ENCODE measurements around the gene FSHR. TPM values are rescaled to one million over a fixed set of nuclear protein-coding genes. Genes with fewer than 3 reads are reported as not detected.

FSHR gene
- total RNA-seq = not detected

- no peaks in the 10 kb centered on the region for H3K27me3 Mint-ChIP-seq (ENCODE audit: low read depth)
- intact Hi-C loops (cut with micrococcal nuclease) = no loop called here
- peaks cover 1% of the 10 kb centered on the region for H3K9me3 Mint-ChIP-seq
- H3K4me3 Mint-ChIP-seq = no peak within 1 kb of the TSS
- CTCF ChIA-PET = no interaction called here
- H3K4me1 Mint-ChIP-seq (ENCODE audit: low read depth) = no peaks in the 10 kb centered on the region
- H3K27ac Mint-ChIP-seq = no peak within 1 kb of the TSS
- no peaks in the 10 kb centered on the region for H3K36me3 Mint-ChIP-seq (ENCODE audit: low read depth)
- DNase-seq = no peak
Measured at GRCh38 chr2:49154140-49154539, at the start of gene FSHR. Gene FSHR (minus strand): TSS chr2:49154515. CDS start chr2:49154417, 98 bp downstream.

DNA sequence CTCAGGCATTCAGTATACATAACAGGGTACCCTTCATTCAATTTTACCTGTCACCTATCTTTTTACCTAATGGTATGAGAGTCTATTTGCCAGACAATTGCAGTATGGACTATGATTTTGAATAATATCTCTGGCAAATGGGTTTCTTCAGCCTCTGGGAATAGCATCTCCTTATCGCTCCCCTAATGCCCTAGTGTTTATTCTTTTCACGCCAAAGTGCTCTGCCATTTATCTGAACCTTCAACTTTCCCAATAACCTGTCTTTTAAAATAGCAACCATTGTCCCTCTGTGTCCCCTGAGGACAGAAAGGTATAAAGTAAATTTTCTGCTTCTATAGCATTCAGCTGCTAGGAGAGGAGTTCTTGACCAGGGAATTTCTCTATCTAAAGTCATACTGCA lies 45.0 kb upstream of the FSHR start:
- DNase-seq = no peak
- H3K27me3 Mint-ChIP-seq (ENCODE audit: low read depth) = no peaks in the 10 kb centered on the region
- H3K4me1 Mint-ChIP-seq (ENCODE audit: low read depth) = no peaks in the 10 kb centered on the region
- no peaks in the 10 kb centered on the region for H3K9me3 Mint-ChIP-seq
- H3K27ac Mint-ChIP-seq = no peak overlapping the region
- no peak overlapping the region for H3K4me3 Mint-ChIP-seq
- H3K36me3 Mint-ChIP-seq (ENCODE audit: low read depth) = no peaks in the 10 kb centered on the region
- CTCF ChIA-PET = no interaction called here
- intact Hi-C loops (cut with micrococcal nuclease) = no loop called here

GRCh38 chr2:49194701-49195100 lies 40.4 kb upstream of the FSHR start:
- Mint-ChIP-seq H3K27me3 (ENCODE audit: low read depth) (no peaks in the 10 kb centered on the region), H3K4me1 (ENCODE audit: low read depth) (no peaks in the 10 kb centered on the region)

DNA sequence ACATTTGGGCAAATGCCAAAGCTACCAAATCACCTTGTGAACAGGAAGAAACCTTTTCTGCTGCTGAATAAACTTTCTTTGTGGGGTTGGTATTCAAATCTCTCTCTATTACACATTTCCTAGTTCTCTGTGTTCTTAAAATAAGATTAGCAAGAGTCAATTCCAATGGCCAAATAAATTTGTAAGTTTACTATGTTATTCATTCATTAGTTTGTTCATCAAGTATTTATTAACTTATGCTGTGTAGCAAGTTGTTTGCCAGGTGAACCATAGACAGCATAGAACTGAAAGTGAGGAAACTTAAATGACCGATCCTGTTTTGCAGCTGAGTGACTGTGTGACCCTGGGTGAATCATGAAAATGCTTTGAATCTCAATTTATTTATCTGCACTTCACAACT lies 37.7 kb upstream of the FSHR start:
- Mint-ChIP-seq H3K27me3 (ENCODE audit: low read depth) (no peaks in the 10 kb centered on the region), H3K9me3 (no peaks in the 10 kb centered on the region), H3K4me3 (no peak overlapping the region), H3K27ac (no peak overlapping the region), H3K4me1 (ENCODE audit: low read depth) (no peaks in the 10 kb centered on the region), H3K36me3 (ENCODE audit: low read depth) (no peaks in the 10 kb centered on the region)
- DNase-seq = no peak
- intact Hi-C loops (cut with micrococcal nuclease) = no loop called here
- CTCF ChIA-PET = no interaction called here

More at GRCh38 chr2:49194701-49195100, 40.4 kb upstream of the FSHR start:
- CTCF ChIA-PET = no interaction called here
- intact Hi-C loops (cut with micrococcal nuclease) = no loop called here
- no peak overlapping the region for H3K27ac Mint-ChIP-seq
- H3K4me3 Mint-ChIP-seq = no peak overlapping the region
- DNase-seq = no peak
- H3K9me3 Mint-ChIP-seq = no peaks in the 10 kb centered on the region
- no peaks in the 10 kb centered on the region for H3K36me3 Mint-ChIP-seq (ENCODE audit: low read depth)

GRCh38 chr2:49189512-49190225 lies 35.4 kb upstream of the FSHR start:
- no peaks in the 10 kb centered on the region for H3K4me1 Mint-ChIP-seq (ENCODE audit: low read depth)
- no peak for DNase-seq
- CTCF ChIA-PET = interaction anchor here (0.6 kb wide), 1 partner anchor 241 kb away, joined by 4 read pairs; no protein-coding TSS in a partner anchor
- H3K27ac Mint-ChIP-seq = no peak overlapping the region
- intact Hi-C loops (cut with micrococcal nuclease) = no loop called here
- no peak overlapping the region for H3K4me3 Mint-ChIP-seq
- H3K9me3 Mint-ChIP-seq = no peaks in the 10 kb centered on the region
- H3K36me3 Mint-ChIP-seq (ENCODE audit: low read depth) = no peaks in the 10 kb centered on the region
- H3K27me3 Mint-ChIP-seq (ENCODE audit: low read depth) = no peaks in the 10 kb centered on the region

DNA sequence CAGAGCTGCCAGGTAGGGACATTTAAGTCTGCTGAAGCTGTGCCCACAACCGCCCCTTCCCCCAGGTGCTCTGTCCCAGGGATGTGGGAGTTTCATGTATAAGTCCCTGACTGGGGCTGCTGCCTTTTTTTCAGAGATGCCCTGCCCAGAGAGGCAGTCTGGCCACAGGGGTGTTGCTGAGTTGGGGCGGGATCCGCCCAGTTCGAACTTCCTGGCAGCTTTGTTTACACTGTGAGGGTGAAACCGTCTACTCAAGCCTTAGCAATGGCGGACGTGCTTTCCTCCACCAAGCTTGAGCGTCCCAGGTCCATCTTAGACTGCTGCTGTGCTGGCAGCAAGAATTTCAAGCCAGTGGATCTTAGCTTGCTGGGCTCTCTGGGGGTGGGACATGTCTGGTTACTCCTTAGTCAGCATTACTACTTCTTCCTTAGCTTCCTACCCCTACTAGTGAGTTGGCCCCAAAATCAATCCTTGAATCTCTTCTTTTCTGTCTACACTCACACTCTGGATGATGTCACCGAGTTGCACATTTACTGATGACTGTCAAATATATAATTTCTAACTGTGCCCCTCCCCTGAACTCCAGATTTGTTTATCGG lies 31.8 kb upstream of the FSHR start:
- Mint-ChIP-seq H3K4me3 (no peak overlapping the region), H3K9me3 (no peaks in the 10 kb centered on the region), H3K27me3 (ENCODE audit: low read depth) (no peaks in the 10 kb centered on the region), H3K4me1 (ENCODE audit: low read depth) (no peaks in the 10 kb centered on the region), H3K27ac (no peak overlapping the region), H3K36me3 (ENCODE audit: low read depth) (no peaks in the 10 kb centered on the region)
- intact Hi-C loops (cut with micrococcal nuclease) = no loop called here
- DNase-seq = no peak
- CTCF ChIA-PET = no interaction called here

- no peaks in the 10 kb centered on the region for H3K27me3 Mint-ChIP-seq (ENCODE audit: low read depth)
- no peak for DNase-seq
- no peaks in the 10 kb centered on the region for H3K36me3 Mint-ChIP-seq (ENCODE audit: low read depth)
- peaks cover 2% of the 10 kb centered on the region for H3K9me3 Mint-ChIP-seq
- no peak overlapping the region for H3K4me3 Mint-ChIP-seq
- H3K4me1 Mint-ChIP-seq (ENCODE audit: low read depth) = no peaks in the 10 kb centered on the region
- CTCF ChIA-PET = no interaction called here
- H3K27ac Mint-ChIP-seq = no peak overlapping the region
- intact Hi-C loops (cut with micrococcal nuclease) = no loop called here
Measured at GRCh38 chr2:49178656-49179055, 24.3 kb upstream of the FSHR start.

DNA sequence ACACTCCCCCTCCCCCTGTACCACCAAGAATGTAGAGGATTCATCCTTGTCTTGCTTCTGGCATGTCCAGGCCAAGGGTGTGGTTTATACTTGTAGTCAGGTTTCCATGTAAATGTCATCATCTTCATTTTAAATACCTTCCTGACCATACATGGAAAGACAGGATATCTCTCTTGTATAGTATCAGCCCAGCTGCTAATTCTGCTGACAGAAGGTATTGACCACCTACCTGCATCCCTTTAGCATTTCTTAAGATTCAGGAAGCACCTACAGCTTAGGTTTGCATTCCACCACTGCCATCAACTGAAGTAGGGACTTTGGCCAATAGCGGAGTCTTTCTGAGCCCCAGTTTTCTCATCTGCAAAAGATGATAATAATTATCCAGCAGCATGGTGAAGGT lies 22.9 kb upstream of the FSHR start:
- intact Hi-C loops (cut with micrococcal nuclease) = no loop called here
- Mint-ChIP-seq H3K27ac (no peak overlapping the region), H3K4me3 (no peak overlapping the region), H3K36me3 (ENCODE audit: low read depth) (no peaks in the 10 kb centered on the region), H3K4me1 (ENCODE audit: low read depth) (no peaks in the 10 kb centered on the region), H3K9me3 (peaks cover 2% of the 10 kb centered on the region), H3K27me3 (ENCODE audit: low read depth) (no peaks in the 10 kb centered on the region)
- CTCF ChIA-PET = no interaction called here
- no peak for DNase-seq

GRCh38 chr2:49175831-49176230 lies 21.5 kb upstream of the FSHR start:
- peaks cover 2% of the 10 kb centered on the region for H3K9me3 Mint-ChIP-seq
- intact Hi-C loops (cut with micrococcal nuclease) = no loop called here
- no peak overlapping the region for H3K4me3 Mint-ChIP-seq
- no peak for DNase-seq
- no peak overlapping the region for H3K27ac Mint-ChIP-seq
- H3K27me3 Mint-ChIP-seq (ENCODE audit: low read depth) = no peaks in the 10 kb centered on the region
- no peaks in the 10 kb centered on the region for H3K4me1 Mint-ChIP-seq (ENCODE audit: low read depth)
- no peaks in the 10 kb centered on the region for H3K36me3 Mint-ChIP-seq (ENCODE audit: low read depth)
- CTCF ChIA-PET = interaction anchor here (1.4 kb wide), 1 partner anchor 10 kb away, joined by 3 read pairs; no protein-coding TSS in a partner anchor

- no peaks in the 10 kb centered on the region for H3K27me3 Mint-ChIP-seq (ENCODE audit: low read depth)
- no peak overlapping the region for H3K27ac Mint-ChIP-seq
- CTCF ChIA-PET = interaction anchor here (1.4 kb wide), 1 partner anchor 8 kb away, joined by 3 read pairs; no protein-coding TSS in a partner anchor
- no peaks in the 10 kb centered on the region for H3K36me3 Mint-ChIP-seq (ENCODE audit: low read depth)
- no peak overlapping the region for H3K4me3 Mint-ChIP-seq
- no peaks in the 10 kb centered on the region for H3K4me1 Mint-ChIP-seq (ENCODE audit: low read depth)
- peaks cover 2% of the 10 kb centered on the region for H3K9me3 Mint-ChIP-seq
- no peak for DNase-seq
- intact Hi-C loops (cut with micrococcal nuclease) = no loop called here
Measured at GRCh38 chr2:49174750-49175149, 20.4 kb upstream of the FSHR start.

DNA sequence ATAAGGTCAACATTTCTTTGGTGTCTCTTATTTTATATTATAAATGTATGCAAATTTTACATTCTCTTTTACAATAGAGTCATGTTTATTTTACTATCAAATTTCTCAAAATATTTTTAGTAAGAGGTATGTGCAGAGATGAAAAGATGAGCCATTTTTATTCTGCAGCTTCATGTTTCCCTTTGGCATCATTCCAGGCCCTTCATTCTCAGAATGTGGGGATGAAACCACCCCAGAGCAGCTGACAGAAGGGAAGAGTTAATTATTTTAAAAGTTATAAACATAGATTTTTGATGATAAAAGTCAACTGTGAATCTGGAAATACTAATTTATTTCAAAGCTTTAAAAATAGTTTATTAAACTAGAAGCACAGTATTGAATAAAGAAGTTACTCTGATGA lies 12.8 kb upstream of the FSHR start:
- H3K27ac Mint-ChIP-seq = no peak overlapping the region
- H3K9me3 Mint-ChIP-seq = peaks cover 2% of the 10 kb centered on the region
- H3K27me3 Mint-ChIP-seq (ENCODE audit: low read depth) = no peaks in the 10 kb centered on the region
- CTCF ChIA-PET = no interaction called here
- H3K36me3 Mint-ChIP-seq (ENCODE audit: low read depth) = no peaks in the 10 kb centered on the region
- DNase-seq = no peak
- intact Hi-C loops (cut with micrococcal nuclease) = no loop called here
- H3K4me3 Mint-ChIP-seq = no peak overlapping the region
- H3K4me1 Mint-ChIP-seq (ENCODE audit: low read depth) = no peaks in the 10 kb centered on the region

DNA sequence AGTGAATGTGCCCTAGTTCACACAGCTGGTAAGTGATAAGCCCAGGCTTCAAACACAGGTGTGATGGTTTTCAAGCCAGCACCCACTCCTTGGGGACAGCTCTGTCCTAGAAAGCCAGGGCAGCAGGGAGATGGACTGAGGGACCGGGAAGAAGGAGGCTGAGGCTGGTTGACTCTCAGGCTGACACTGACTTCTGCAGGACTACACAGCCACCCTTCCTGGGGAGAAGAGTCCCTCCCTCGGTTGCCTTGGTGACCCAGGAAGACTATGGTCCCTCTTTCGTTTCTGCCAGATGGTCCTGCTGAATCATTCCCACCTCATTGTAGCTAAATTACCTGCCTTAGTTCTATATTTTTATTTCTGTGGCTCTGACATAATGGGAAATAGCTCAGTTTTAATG lies 11.3 kb upstream of the FSHR start:
- no peaks in the 10 kb centered on the region for H3K36me3 Mint-ChIP-seq (ENCODE audit: low read depth)
- no peaks in the 10 kb centered on the region for H3K27me3 Mint-ChIP-seq (ENCODE audit: low read depth)
- H3K4me3 Mint-ChIP-seq = no peak overlapping the region
- no peak overlapping the region for H3K27ac Mint-ChIP-seq
- H3K4me1 Mint-ChIP-seq (ENCODE audit: low read depth) = no peaks in the 10 kb centered on the region
- CTCF ChIA-PET = interaction anchor here (1.3 kb wide), 1 partner anchor 10 kb away, joined by 3 read pairs; no protein-coding TSS in a partner anchor
- H3K9me3 Mint-ChIP-seq = peaks cover 2% of the 10 kb centered on the region
- DNase-seq = no peak
- intact Hi-C loops (cut with micrococcal nuclease) = no loop called here

DNA sequence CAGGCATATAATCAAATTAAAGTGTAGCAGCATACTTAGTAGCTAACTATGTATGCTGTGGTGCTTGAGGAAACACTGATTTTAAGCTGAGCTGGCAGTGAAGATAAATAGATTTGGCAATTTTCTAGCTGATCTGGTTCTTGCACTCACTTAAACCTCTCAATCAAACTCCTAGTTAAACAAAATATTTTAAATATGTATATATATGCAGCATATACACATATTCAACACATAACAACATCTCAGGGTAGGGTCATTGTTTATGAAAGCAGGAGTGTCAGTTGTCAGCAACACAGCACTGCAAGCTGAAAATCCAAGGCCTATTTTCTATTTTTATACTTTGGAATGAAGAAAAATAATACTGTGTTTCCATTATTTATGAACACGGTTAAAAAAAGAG lies 10.4 kb upstream of the FSHR start:
- no peaks in the 10 kb centered on the region for H3K27me3 Mint-ChIP-seq (ENCODE audit: low read depth)
- CTCF ChIA-PET = no interaction called here
- DNase-seq = no peak

More for the DNA sequence above, 10.4 kb upstream of the FSHR start:
- Mint-ChIP-seq H3K9me3 (peaks cover 2% of the 10 kb centered on the region), H3K4me3 (no peak overlapping the region), H3K27ac (no peak overlapping the region), H3K4me1 (ENCODE audit: low read depth) (no peaks in the 10 kb centered on the region), H3K36me3 (ENCODE audit: low read depth) (no peaks in the 10 kb centered on the region)
- intact Hi-C loops (cut with micrococcal nuclease) = no loop called here
